Neural progenitor cell (in vitro differentiated cells): Measurements from ENCODE around the gene SLC39A2. TPM values are rescaled to one million over a fixed set of nuclear protein-coding genes. Genes with fewer than 3 reads are reported as not detected.

Experiments
- DNase-seq: peaks from one replicate; pipeline ENCODE4 v3.0.0-alpha.2; 2016; ENCODE audit warnings: low spot score
- H2AFZ ChIP-seq: fragments of 200-600 bp; sonication (generic); replicated peaks from 2 replicates; pipeline ENCODE4 v1.6.1; 2016; ENCODE audit warnings: antibody characterized with exemption
- H3F3A ChIP-seq: fragments of 200-600 bp; sonication (generic); 2 replicates; pipeline ENCODE4 v1.6.1; 2016; ENCODE audit warnings: antibody characterized with exemption, low read depth
- H3K27ac ChIP-seq: fragments of 200-600 bp; sonication (generic); 2 replicates; pipeline ENCODE4 v1.5.1; 2016; ENCODE audit warnings: mild to moderate bottlenecking
- H3K27me3 ChIP-seq: fragments of 200-600 bp; sonication (generic); 2 replicates; pipeline ENCODE4 v1.6.1; 2016; ENCODE audit warnings: mild to moderate bottlenecking, moderate library complexity
- H3K36me3 ChIP-seq: fragments of 200-600 bp; sonication (generic); 2 replicates; pipeline ENCODE4 v1.5.1; 2016
- H3K4me1 ChIP-seq: fragments of 200-600 bp; sonication (generic); 2 replicates; pipeline ENCODE4 v1.6.1; 2016; ENCODE audit warnings: mixed run types
- H3K4me2 ChIP-seq: fragments of 200-600 bp; sonication (generic); 2 replicates; pipeline ENCODE4 v1.6.1; 2016
- H3K4me3 ChIP-seq: fragments of 200-600 bp; sonication (generic); 2 replicates; pipeline ENCODE4 v1.5.1; 2016
- H3K79me2 ChIP-seq: fragments of 200-600 bp; sonication (generic); 2 replicates; pipeline ENCODE4 v1.6.1; 2016; ENCODE audit warnings: low read depth
- H3K9ac ChIP-seq: fragments of 200-600 bp; sonication (generic); 2 replicates; pipeline ENCODE4 v1.6.1; 2016
- H3K9me3 ChIP-seq: fragments of 200-600 bp; sonication (generic); 2 replicates; pipeline ENCODE4 v1.5.1; 2016; ENCODE audit warnings: low read depth
- H4K20me1 ChIP-seq: fragments of 200-600 bp; sonication (generic); 2 replicates; pipeline ENCODE4 v1.6.1; 2016; ENCODE audit warnings: low read depth
- H3K27ac Mint-ChIP-seq: 3 replicates; pipeline ENCODE4 v1.8.0; 2021; ENCODE audit warnings: mixed read lengths
- H3K27me3 Mint-ChIP-seq: 2 replicates; pipeline ENCODE4 v1.8.0; 2022; ENCODE audit warnings: low read depth, mild to moderate bottlenecking, inconsistent platforms, moderate library complexity, mixed read lengths; ENCODE audit not compliant: insufficient read depth
- H3K36me3 Mint-ChIP-seq: 3 replicates; pipeline ENCODE4 v1.8.0; 2021; ENCODE audit warnings: mixed read lengths
- H3K4me1 Mint-ChIP-seq: 3 replicates; pipeline ENCODE4 v1.8.0; 2021; ENCODE audit warnings: mixed read lengths
- H3K4me3 Mint-ChIP-seq: 3 replicates; pipeline ENCODE4 v1.8.0; 2021; ENCODE audit warnings: mild to moderate bottlenecking, moderate library complexity, mixed read lengths
- H3K9me3 Mint-ChIP-seq: 3 replicates; pipeline ENCODE4 v1.8.0; 2020; ENCODE audit warnings: mixed read lengths
- CTCF ChIP-seq: fragments of 200-600 bp; sonication (generic); IDR thresholded peaks from 2 replicates; pipeline ENCODE4 v1.5.1; 2017; ENCODE audit warnings: antibody characterized with exemption, mild to moderate bottlenecking
- EZH2 ChIP-seq: fragments of 200-600 bp; sonication (generic); IDR thresholded peaks from 2 replicates; pipeline ENCODE4 v1.6.1; 2017; ENCODE audit warnings: antibody characterized with exemption, mild to moderate bottlenecking, moderate library complexity
- EZH2phosphoT487 ChIP-seq: fragments of 200-600 bp; sonication (generic); IDR thresholded peaks from 2 replicates; pipeline ENCODE4 v1.6.1; 2017; ENCODE audit warnings: antibody characterized with exemption
- total RNA-seq: library from RNA; depleted of rRNA; stranded (reverse); fragments of >200 nt; gene quantifications from 2 replicates; pipeline ENCODE4 v1.2.3, GENCODE V29; 2015; ENCODE audit warnings: low replicate concordance

Gene SLC39A2
- total RNA-seq, 1 donor from 2014 or later = not detected

GRCh38 chr14:21037156-21037555 is 38.1 kb downstream of the SLC39A2 start:
- H3K27me3 Mint-ChIP-seq = peaks cover 12% of the 10 kb centered on the region
- peaks cover 17% of the 10 kb centered on the region for H3K4me1 Mint-ChIP-seq

GRCh38 chr14:21038441-21039422 is 39.6 kb downstream of the SLC39A2 start:
- Histone ChIP-seq H3F3A (no peaks in the 10 kb centered on the region), H3K79me2 (no peaks in the 10 kb centered on the region), H2AFZ (peak overlapping the region; percentile 46), H3K4me1 (peaks cover 11% of the 10 kb centered on the region), H3K27ac (no peak overlapping the region), H3K27me3 (no peaks in the 10 kb centered on the region), H3K9ac (no peak overlapping the region), H4K20me1 (no peaks in the 10 kb centered on the region), H3K9me3 (no peaks in the 10 kb centered on the region), H3K4me2 (peak overlapping the region; percentile 29), H3K36me3 (no peaks in the 10 kb centered on the region), H3K4me3 (no peak overlapping the region)
- TF ChIP-seq EZH2phosphoT487 (no peak), CTCF (no peak), EZH2 (no peak)
- Mint-ChIP-seq H3K27ac (no peak overlapping the region), H3K27me3 (peaks cover 13% of the 10 kb centered on the region), H3K4me3 (no peak overlapping the region), H3K36me3 (no peaks in the 10 kb centered on the region), H3K9me3 (no peaks in the 10 kb centered on the region), H3K4me1 (peaks cover 17% of the 10 kb centered on the region)
- no peak for DNase-seq

More at GRCh38 chr14:21037156-21037555, 38.1 kb downstream of the SLC39A2 start:
- Histone ChIP-seq H3K4me1 (peaks cover 11% of the 10 kb centered on the region), H3K79me2 (no peaks in the 10 kb centered on the region), H3F3A (no peaks in the 10 kb centered on the region), H4K20me1 (no peaks in the 10 kb centered on the region), H3K36me3 (no peaks in the 10 kb centered on the region), H3K27ac (no peak overlapping the region), H3K9me3 (no peaks in the 10 kb centered on the region), H3K27me3 (no peaks in the 10 kb centered on the region), H2AFZ (no peak overlapping the region), H3K4me3 (no peak overlapping the region), H3K4me2 (no peak overlapping the region), H3K9ac (no peak overlapping the region)
- Mint-ChIP-seq H3K27ac (no peak overlapping the region), H3K9me3 (no peaks in the 10 kb centered on the region), H3K4me3 (no peak overlapping the region), H3K36me3 (no peaks in the 10 kb centered on the region)
- DNase-seq = no peak
- no peak for TF ChIP-seq CTCF

GRCh38 chr14:21039585-21040369 is 40.7 kb downstream of the SLC39A2 start:
- Histone ChIP-seq H3K4me3 (no peak overlapping the region), H3K27ac (no peak overlapping the region), H3K79me2 (no peaks in the 10 kb centered on the region), H3K9me3 (no peaks in the 10 kb centered on the region), H3K36me3 (no peaks in the 10 kb centered on the region), H3K4me2 (no peak overlapping the region), H3K27me3 (peaks cover 7% of the 10 kb centered on the region), H3K9ac (no peak overlapping the region), H2AFZ (peak overlapping the region; percentile 46), H4K20me1 (no peaks in the 10 kb centered on the region), H3K4me1 (peaks cover 11% of the 10 kb centered on the region), H3F3A (no peaks in the 10 kb centered on the region)
- no peak overlapping the region for H3K4me3 Mint-ChIP-seq
- no peaks in the 10 kb centered on the region for H3K36me3 Mint-ChIP-seq
- H3K9me3 Mint-ChIP-seq = no peaks in the 10 kb centered on the region
- H3K27ac Mint-ChIP-seq = no peak overlapping the region
- peak; percentile 65 for DNase-seq
- H3K4me1 Mint-ChIP-seq = peaks cover 17% of the 10 kb centered on the region
- TF ChIP-seq CTCF (peak; percentile 54), EZH2 (no peak)
- peaks cover 13% of the 10 kb centered on the region for H3K27me3 Mint-ChIP-seq
